Breast epithelium (tissue), 4 donors: ENCODE results near the gene PEX19. TPM values are rescaled to one million over a fixed set of nuclear protein-coding genes. Genes with fewer than 3 reads are reported as not detected.
A peak's percentile ranks its signal among the peaks of the same experiment; 100 is the strongest.

Source experiments
- DNase-seq, 2 donors: peaks; one replicate each; pipeline ENCODE4 v3.0.0-alpha.2; 2019; ENCODE audit warnings: low spot score in 2 of 2
- H3K27ac ChIP-seq, 2 donors: fragments of 200-600 bp; sonication (generic) in 1 of 2; one replicate each; pipeline ENCODE4 v1.5.1; 2016 to 2019; ENCODE audit warnings: mild to moderate bottlenecking in 1 of 2
- H3K27me3 ChIP-seq, 2 donors: fragments of 200-600 bp; sonication (generic) in 1 of 2; one replicate each; pipeline versions ENCODE4 v1.5.1 to v1.6.0; 2017 to 2019; ENCODE audit warnings: control low read depth in 1 of 2, mild to moderate bottlenecking in 1 of 2
- H3K36me3 ChIP-seq: fragments of 200-600 bp; one replicate; pipeline ENCODE4 v1.5.1; 2019
- H3K4me1 ChIP-seq, 2 donors: fragments of 200-600 bp; sonication (generic); one replicate each; pipeline ENCODE4 v1.5.1; 2016 to 2019; ENCODE audit warnings: control low read depth in 1 of 2
- H3K4me3 ChIP-seq, 3 donors: fragments of 200-600 bp; sonication (generic); 1 replicate in 2 of 3; 2 replicates in 1 of 3; pipeline ENCODE4 v1.5.1; 2016 to 2019; ENCODE audit warnings: mild to moderate bottlenecking in 3 of 3, moderate library complexity in 2 of 3
- H3K9me3 ChIP-seq, 2 donors: fragments of 200-600 bp; sonication (generic) in 1 of 2; one replicate each; pipeline ENCODE4 v1.5.1; 2016 to 2019; ENCODE audit warnings: control low read depth in 1 of 2
- CTCF ChIP-seq, 3 donors: fragments of 450-650 bp; IDR thresholded peaks; one replicate each; pipeline ENCODE4 v1.5.1; 2016 to 2017; ENCODE audit warnings: antibody characterized with exemption in 3 of 3, mild to moderate bottlenecking in 3 of 3, moderate library complexity in 3 of 3
- POLR2A ChIP-seq: fragments of 450-650 bp; IDR thresholded peaks from one replicate; pipeline ENCODE4 v1.6.1; 2016; ENCODE audit warnings: antibody characterized with exemption, mild to moderate bottlenecking, moderate library complexity
- POLR2AphosphoS5 ChIP-seq, 3 donors: sonication (generic); formaldehyde crosslinking; IDR thresholded peaks; one replicate each; pipeline ENCODE4 v1.6.1; 2017; ENCODE audit warnings: antibody characterized with exemption in 3 of 3
- intact Hi-C: fragments of 100-400 bp; cut with DNase I; formaldehyde crosslinking; loops from one replicate; pipeline ENCODE4 v1.15.1; 2023; ENCODE audit warnings: low total_unique reads
- total RNA-seq, 3 donors: library from RNA; depleted of rRNA; stranded (reverse); fragments of >200 nt; gene quantifications; one replicate each; pipeline ENCODE4 v1.1.0, GENCODE V29; 2016

Gene PEX19
- total RNA-seq: 100 to 1,000 TPM in 1 of 3 donors, 10 to 100 TPM in 2; 58.7 to 136 (median 80.1) TPM

GRCh38 chr1:160284782-160285344 is at the start of gene PEX19:
Gene PEX19 (minus strand): TSS chr1:160285133. CDS start chr1:160285124, 9 bp downstream.
- Histone ChIP-seq H3K27me3 (no peaks in the 10 kb centered on the region), H3K27ac (peak within 1 kb of the TSS; percentile 82 to 93), H3K9me3 (no peaks in the 10 kb centered on the region), H3K4me3 (peak within 1 kb of the TSS; percentile 75 to 97 (median 91)), H3K4me1 (peaks cover 0 to 17% of the 10 kb centered on the region in 2 donors), H3K36me3 (peaks cover 8% of the 10 kb centered on the region)
- peak; percentile 93 to 95 for DNase-seq
- TF ChIP-seq POLR2A: peak; percentile 82
- no peak for TF ChIP-seq CTCF (IDR thresholded peaks at IDR 0.05)
- peak; percentile 87 to 96 (median 95) for TF ChIP-seq POLR2AphosphoS5 (IDR thresholded peaks at IDR 0.05)
- intact Hi-C loops: no loop called here

- intact Hi-C loops: no loop called here
- no peak for TF ChIP-seq POLR2A
- TF ChIP-seq POLR2AphosphoS5 (IDR thresholded peaks at IDR 0.05): no peak
- TF ChIP-seq CTCF (IDR thresholded peaks at IDR 0.05): no peak
- Histone ChIP-seq H3K4me1 (no peaks in the 10 kb centered on the region), H3K9me3 (no peaks in the 10 kb centered on the region), H3K4me3 (no peak overlapping the region), H3K36me3 (no peaks in the 10 kb centered on the region), H3K27me3 (no peaks in the 10 kb centered on the region), H3K27ac (no peak overlapping the region)
- no peak for DNase-seq
Observed at GRCh38 chr1:160332516-160332915, 47.6 kb upstream of the PEX19 start.

GRCh38 chr1:160330119-160330518 is 45.2 kb upstream of the PEX19 start:
- no peak for TF ChIP-seq CTCF (IDR thresholded peaks at IDR 0.05)
- TF ChIP-seq POLR2AphosphoS5 (IDR thresholded peaks at IDR 0.05): no peak
- TF ChIP-seq POLR2A: no peak
- Histone ChIP-seq H3K4me3 (no peak overlapping the region), H3K27ac (no peak overlapping the region), H3K27me3 (no peaks in the 10 kb centered on the region), H3K4me1 (no peaks in the 10 kb centered on the region), H3K36me3 (peaks cover 5% of the 10 kb centered on the region), H3K9me3 (no peaks in the 10 kb centered on the region)
- intact Hi-C loops: no loop called here
- no peak for DNase-seq

- TF ChIP-seq POLR2AphosphoS5 (IDR thresholded peaks at IDR 0.05) (no peak), POLR2A (no peak), CTCF (IDR thresholded peaks at IDR 0.05) (no peak)
- no peaks in the 10 kb centered on the region for H3K27me3 ChIP-seq
- no peak for DNase-seq
- H3K4me1 ChIP-seq: no peaks in the 10 kb centered on the region
- intact Hi-C loops: no loop called here
- no peak overlapping the region for H3K27ac ChIP-seq
- H3K36me3 ChIP-seq: peaks cover 5% of the 10 kb centered on the region
- H3K9me3 ChIP-seq: no peaks in the 10 kb centered on the region
- no peak overlapping the region for H3K4me3 ChIP-seq
Observed at GRCh38 chr1:160328184-160328583, 43.3 kb upstream of the PEX19 start.

- no peak overlapping the region for H3K27ac ChIP-seq
- peaks cover 5% of the 10 kb centered on the region for H3K36me3 ChIP-seq
- H3K4me1 ChIP-seq: no peaks in the 10 kb centered on the region
- H3K4me3 ChIP-seq: no peak overlapping the region
- no peaks in the 10 kb centered on the region for H3K27me3 ChIP-seq
- DNase-seq: no peak
- intact Hi-C loops: no loop called here
- no peaks in the 10 kb centered on the region for H3K9me3 ChIP-seq
- TF ChIP-seq CTCF (IDR thresholded peaks at IDR 0.05): no peak
- TF ChIP-seq POLR2A: no peak
- TF ChIP-seq POLR2AphosphoS5 (IDR thresholded peaks at IDR 0.05): no peak
Observed at GRCh38 chr1:160326418-160326817, 41.5 kb upstream of the PEX19 start.
